NB4 (cell line): Measurements from ENCODE around the gene ASIC1.

Experiments
- DNase-seq: peaks from one replicate; pipeline ENCODE4 v3.0.0; 2010; ENCODE audit warnings: low read depth
- H3K4me3 ChIP-seq: one replicate; pipeline ENCODE4 v1.5.1; 2011; ENCODE audit warnings: mild to moderate bottlenecking, low read depth, low read length, moderate library complexity
- CTCF ChIP-seq: IDR thresholded peaks from one replicate; pipeline ENCODE4 v1.5.1; 2012; ENCODE audit warnings: low read depth, low read length
- MYC ChIP-seq: IDR thresholded peaks from 2 replicates; pipeline ENCODE4 v1.6.1; 2011; ENCODE audit warnings: low read depth, low read length
- POLR2A ChIP-seq: IDR thresholded peaks from 2 replicates; pipeline ENCODE4 v1.6.1; 2011; ENCODE audit warnings: mild to moderate bottlenecking; ENCODE audit not compliant: insufficient read length; ENCODE audit errors: extremely low read depth
- TF ChIP-seq, protein P1 (sequence below): IDR thresholded peaks from 2 replicates; pipeline ENCODE4 v1.6.1; 2011; ENCODE audit warnings: low read depth, low read length

ASIC1 gene

GRCh38 chr12:50084775-50085614 is 27.6 kb downstream of the ASIC1 start, which contains the start of gene SMARCD1:
Gene SMARCD1, plus strand, starts transcription at chr12:50085342. Its CDS starts 28 bp downstream, at chr12:50085370.
- TF ChIP-seq, protein P1, sequence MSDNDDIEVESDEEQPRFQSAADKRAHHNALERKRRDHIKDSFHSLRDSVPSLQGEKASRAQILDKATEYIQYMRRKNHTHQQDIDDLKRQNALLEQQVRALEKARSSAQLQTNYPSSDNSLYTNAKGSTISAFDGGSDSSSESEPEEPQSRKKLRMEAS, result no peak
- TF ChIP-seq POLR2A (peak; percentile 50), MYC (no peak), CTCF (peak; percentile 87)
- DNase-seq, result peak; percentile 98
- peak within 1 kb of the TSS; percentile 79 for H3K4me3 ChIP-seq

DNA sequence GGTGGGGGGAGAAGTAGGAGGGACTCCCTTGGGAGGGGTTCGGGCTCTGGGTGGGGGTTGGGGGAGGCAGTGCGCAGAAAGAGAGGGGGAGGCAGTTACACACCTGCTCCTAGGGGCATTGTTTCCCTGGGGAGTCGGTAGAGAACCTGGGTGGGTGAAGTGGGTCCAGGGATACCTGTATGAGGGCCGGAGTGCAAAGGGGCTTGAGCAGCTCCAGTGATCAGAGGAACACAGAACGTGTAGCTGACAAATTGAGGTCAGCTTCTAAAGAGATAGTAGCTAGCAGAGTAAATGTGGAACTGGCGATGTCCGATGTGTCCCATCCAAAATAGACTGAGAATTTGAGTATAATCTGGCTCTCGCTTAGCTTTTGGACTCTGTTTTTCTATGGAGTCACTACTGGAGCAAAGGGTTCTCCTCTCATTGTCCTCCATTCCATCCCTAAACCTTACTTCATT is 28.2 kb downstream of the ASIC1 start:
- DNase-seq, result no peak
- TF ChIP-seq POLR2A (no peak), MYC (no peak), CTCF (no peak)
- TF ChIP-seq, protein P1, result no peak
- H3K4me3 ChIP-seq, result peak overlapping the region; percentile 79

DNA sequence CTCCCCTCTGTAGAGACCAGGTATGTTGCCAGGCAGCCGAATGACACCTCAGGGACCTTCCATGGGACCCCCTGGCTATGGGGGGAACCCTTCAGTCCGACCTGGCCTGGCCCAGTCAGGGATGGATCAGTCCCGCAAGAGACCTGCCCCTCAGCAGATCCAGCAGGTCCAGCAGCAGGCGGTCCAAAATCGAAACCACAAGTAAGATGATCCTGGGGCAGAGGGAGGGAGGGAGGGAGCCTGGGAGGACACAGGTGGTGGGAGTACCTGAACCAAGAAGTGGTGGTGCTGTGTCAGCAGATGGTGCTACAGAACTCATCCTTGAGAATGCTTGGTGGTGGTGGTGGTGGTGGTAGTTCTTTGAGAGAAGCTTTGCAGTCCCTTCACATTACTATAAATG is 28.8 kb downstream of the ASIC1 start:
- TF ChIP-seq, protein P1, result no peak
- TF ChIP-seq POLR2A (no peak), MYC (no peak), CTCF (no peak)
- no peak for DNase-seq
- H3K4me3 ChIP-seq, result peak overlapping the region; percentile 79

DNA sequence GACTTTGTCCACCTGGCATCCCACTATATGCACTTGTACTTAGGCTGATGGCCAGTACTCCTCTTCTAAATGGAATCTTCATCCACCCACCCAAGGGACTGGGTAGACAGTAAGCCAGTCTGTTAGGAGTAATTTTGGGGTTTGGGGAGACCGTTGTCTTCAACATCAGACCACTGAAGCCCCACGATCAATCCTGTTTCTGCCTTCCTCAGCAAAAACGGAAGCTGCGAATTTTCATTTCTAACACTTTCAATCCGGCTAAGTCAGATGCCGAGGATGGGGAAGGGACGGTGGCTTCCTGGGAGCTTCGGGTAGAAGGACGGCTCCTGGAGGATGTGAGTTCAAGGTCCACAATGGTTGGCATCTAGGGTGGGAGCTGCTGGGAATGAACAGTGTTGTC is 29.8 kb downstream of the ASIC1 start:
- TF ChIP-seq POLR2A (no peak), CTCF (no peak), MYC (no peak)
- TF ChIP-seq, protein P1, result no peak
- DNase-seq, result no peak
- H3K4me3 ChIP-seq, result no peak overlapping the region

DNA sequence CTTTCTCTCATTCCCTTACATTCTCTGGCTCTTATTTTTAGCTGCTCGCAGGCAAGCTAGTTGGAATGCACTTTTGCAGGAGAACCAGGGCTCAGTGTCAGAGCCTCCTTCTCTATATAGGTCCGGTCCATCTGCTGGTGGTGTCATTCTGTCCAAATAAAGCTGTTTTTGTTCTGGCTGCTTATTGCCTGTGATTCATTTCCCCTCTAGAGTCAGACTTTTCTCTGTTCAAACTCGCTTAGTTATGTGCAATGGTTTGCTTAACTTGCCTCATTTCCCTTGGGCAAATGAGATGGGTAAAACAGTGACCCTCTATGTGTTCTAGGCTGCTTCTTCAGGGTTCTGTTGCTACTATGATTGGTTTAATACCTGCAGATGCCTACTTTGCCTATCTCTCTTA is 30.6 kb downstream of the ASIC1 start:
- DNase-seq, result no peak
- TF ChIP-seq POLR2A (no peak), CTCF (no peak), MYC (no peak)
- TF ChIP-seq, protein P1, result no peak
- no peak overlapping the region for H3K4me3 ChIP-seq
